Bone marrow (tissue), 2 donors: ENCODE data around the gene TULP3.
A peak's percentile ranks its signal among the peaks of the same experiment; 100 is the strongest.
"Not testable (repeated sequence)": the region's sequence is repeated elsewhere in the genome, so short reads cannot be mapped to it uniquely, and the experiment has no call there.

Experiments
- DNase-seq, 2 donors: peaks; one replicate each; lab custom pipeline; 2025; lab: John Stamatoyannopoulos, UW

Gene TULP3, protein sequence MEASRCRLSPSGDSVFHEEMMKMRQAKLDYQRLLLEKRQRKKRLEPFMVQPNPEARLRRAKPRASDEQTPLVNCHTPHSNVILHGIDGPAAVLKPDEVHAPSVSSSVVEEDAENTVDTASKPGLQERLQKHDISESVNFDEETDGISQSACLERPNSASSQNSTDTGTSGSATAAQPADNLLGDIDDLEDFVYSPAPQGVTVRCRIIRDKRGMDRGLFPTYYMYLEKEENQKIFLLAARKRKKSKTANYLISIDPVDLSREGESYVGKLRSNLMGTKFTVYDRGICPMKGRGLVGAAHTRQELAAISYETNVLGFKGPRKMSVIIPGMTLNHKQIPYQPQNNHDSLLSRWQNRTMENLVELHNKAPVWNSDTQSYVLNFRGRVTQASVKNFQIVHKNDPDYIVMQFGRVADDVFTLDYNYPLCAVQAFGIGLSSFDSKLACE

DNA sequence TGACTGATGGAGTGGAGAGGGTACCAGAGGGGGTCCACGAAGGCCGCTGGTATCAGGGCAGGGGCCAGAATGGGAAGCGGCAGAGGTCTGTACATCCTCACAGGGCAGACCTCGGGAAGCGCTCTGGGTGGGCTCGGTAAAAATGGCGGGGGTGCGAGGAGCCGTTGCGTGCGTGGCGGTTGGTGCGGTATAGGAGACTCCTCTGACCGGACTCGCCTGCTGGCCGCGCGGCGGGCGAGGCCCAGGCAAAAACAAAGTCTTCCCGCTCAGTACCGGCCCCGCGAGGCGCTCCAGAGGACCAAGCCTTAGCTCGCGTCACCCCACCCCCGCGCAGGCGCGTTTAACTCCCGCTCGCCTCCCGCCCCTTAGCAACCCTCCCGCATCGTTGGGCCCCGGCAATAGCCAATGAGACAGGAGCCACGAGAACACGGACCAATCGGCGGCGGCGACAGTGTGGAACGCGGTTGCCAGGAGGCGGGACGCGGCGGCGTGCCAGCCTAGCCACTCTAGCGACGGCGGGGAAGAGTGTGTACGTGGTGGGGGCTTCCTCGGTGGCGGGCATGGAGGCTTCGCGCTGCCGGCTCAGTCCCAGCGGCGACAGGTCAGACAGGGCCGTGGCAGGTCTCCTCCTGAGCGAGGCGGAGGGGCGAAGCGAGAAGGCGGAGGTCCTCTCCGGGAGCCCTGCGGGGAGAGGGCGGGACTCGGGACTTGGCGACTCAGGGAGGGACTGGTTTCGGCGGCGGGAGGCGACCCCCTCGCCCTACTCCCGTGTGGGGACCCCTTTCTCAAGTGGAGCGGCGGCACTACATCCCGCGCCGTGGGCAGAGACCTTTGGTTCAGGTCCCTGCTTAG is at the start of gene TULP3:
TULP3 (plus strand) TSS at position 504 of the 852 bp plus-strand sequence; CDS start at position 561, 57 bp downstream.
- DNase-seq, result peak; percentile 88 to 99

DNA sequence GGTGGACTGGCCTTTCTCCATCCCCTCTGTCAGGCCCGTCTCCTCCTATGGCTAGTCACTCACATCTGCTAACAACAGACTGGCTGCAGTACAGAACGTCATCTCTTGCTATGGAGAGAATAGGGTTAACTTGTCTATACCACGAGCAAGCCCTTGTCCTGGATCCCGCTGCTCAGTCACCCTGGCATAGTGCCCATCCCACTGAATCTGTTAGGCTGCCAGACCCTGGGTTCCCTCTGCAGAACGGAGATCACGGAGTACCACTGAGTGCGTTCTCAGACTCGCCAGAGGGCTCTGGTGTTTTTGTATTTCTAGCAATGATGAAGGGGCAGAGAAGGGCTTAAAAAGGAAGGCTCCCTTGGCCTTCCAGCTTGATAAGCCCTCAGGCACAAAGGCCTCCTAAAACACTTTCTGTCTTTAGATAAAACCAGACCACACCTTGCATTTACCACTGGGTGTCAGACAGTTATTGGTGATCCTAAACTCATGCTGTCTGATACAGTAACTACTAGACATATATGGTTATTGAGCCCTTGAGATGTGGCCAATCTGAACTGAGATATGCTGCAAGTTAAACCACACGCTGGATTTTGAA is 49.5 kb upstream of the TULP3 start:
- DNase-seq, result no peak

GRCh38 chr12:2842948-2843347 is 47.7 kb upstream of the TULP3 start:
- DNase-seq, result no peak

GRCh38 chr12:2844786-2845185 is 45.9 kb upstream of the TULP3 start:
- DNase-seq, result no peak

GRCh38 chr12:2845280-2845679 is 45.4 kb upstream of the TULP3 start:
- DNase-seq, result no peak

DNA sequence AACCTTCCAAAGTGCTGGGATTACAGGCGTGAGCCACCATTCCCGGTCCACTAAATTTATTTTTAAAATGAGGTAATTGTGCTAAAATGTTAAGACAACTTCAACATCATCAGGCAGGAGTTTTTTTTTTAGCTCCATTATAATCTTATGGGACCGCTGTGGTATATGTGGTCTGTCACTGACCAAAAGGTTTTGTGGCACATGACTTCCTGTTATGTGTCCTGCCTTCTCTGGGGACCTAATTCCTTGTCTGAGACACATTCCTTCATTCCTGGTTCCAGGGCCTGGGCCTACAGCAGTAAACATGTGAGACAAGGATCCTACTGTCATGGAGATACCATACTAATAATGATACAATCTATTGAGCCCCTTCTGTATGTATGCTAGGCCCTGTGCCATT is 38.8 kb upstream of the TULP3 start:
- DNase-seq, result no peak

GRCh38 chr12:2853626-2854025 is 37.1 kb upstream of the TULP3 start:
- peak in 1 of 2 donors; percentile 28 for DNase-seq

- DNase-seq, result no peak
Observed at GRCh38 chr12:2854669-2855453, 35.8 kb upstream of the TULP3 start.

DNA sequence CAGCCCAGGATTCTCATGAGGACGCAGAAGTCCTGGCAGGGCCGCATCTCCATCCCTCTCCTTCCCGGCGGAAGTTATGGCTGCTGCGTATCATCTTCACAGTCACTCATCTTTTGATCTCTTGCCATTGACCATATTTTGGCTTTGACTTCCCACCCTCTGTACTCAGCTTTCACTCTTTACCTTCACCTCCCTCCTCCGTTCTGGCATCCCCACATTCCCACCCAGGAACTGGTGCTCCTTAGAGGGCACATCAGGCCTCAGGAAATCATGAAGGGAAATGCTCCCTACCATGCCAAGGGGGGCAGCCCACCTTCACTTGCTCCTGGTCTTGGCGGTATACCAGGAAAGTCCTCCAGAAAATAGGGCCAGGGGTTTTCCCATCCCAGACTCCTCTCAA is 35.1 kb upstream of the TULP3 start:
- no peak for DNase-seq

GRCh38 chr12:2856051-2856450 is 34.6 kb upstream of the TULP3 start:
- no peak for DNase-seq

- DNase-seq, result no peak
Observed at GRCh38 chr12:2857021-2857431, 33.7 kb upstream of the TULP3 start, which contains the start of gene TEX52. TSS of gene TEX52 (minus strand) at chr12:2857039. CDS start at chr12:2857026, 13 bp downstream.

DNA sequence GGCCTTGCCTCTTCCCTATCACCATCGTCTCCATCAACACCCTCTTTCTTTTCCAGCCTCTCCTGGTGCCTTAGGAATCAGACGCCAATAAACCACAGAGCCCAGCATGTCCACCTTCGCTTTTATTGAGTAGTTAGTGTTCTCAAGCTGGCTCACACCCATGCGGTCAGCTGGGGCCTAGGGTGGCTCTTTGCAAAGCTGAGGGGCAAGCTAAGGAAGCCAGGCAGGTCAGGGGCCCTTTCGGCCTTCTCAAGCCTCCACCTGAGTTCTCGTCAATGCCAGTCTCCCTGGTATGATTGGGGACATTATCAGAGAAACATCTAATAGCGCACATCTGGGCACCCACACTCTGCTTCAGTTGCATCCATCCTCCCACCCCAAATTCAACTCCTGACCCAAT is 33.1 kb upstream of the TULP3 start:
- DNase-seq, result no peak

DNA sequence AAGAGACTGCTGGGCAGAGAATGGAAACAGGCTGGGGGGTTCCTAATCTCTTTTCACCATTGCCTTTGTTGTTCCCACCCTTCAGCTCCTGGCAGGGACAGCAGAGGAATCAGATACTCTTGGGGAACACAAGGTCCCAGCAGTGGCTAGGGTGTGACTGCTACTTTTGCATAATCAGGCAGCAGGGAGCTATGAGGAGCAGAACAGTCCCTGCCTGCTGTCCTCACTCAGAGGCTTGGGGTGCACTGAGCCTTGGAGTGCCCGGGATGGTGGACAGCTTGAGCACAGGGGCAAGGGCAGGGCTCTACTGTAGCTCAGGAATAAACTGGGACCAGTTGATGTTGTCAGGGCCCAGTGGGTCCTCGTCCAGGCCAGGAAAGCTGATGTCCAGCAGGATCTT is 32.4 kb upstream of the TULP3 start:
- no peak for DNase-seq

DNA sequence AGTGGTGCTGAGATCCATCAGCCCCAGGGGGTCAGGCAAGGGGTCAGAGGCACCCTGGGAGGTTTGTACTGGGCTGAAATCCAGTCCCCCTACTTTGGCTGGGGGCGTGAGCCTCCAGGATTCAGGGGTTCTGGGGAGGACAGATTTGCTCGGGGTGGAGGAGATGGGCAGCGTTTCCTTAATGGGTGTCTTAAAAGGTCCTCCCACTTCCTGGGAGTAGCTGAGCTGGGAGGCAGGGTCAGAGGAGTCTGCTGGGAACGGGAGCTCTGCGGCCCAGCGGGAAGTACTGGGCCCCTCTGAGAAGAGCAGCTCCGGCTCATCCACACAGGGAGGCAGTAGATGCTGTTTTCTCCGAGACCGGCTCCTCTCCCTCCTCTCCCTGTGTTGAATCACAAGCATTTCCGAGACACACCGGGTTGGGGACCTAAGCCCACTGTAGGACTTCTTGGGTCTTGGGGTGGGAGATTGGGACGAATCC is 31.7 kb upstream of the TULP3 start:
- no peak for DNase-seq

DNA sequence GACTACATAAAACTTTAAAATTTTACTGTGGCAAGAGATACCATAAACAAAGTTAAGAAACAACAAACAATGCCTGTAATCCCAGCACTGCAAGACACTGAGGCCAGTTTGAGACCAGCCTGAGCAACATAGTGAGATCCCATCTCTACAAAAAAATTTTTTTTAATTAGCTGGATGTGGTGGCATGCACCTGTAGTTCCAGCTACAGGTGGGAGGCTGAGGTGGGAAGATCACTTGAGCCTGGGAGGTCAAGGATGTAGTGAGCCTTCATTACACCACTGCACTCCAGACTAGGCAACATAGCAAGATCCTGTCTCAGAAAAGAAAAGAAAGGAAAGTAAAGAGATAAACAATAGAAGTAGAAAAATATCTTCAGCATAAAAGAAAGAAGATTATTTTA is 30.5 kb upstream of the TULP3 start:
- DNase-seq, result no peak

DNA sequence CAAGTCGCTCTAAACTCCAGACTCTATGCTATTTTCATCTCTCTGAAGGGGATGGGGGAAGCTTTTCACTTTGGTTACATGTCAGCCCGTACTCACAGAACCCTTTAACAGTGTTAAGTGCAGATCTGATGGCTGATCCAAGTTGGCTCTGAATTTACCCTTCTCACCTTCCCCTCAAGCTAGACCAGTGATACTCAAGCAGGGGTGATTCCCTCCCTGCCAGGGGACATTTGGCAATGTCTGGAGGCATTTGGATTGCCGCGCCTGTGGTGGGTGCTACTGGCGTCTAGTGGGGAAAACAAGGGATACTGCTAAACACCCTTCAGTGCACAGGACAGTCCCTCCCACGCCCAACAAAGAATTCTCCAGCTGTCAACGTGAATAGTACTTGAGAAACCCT is 27.8 kb upstream of the TULP3 start:
- DNase-seq, result no peak

DNA sequence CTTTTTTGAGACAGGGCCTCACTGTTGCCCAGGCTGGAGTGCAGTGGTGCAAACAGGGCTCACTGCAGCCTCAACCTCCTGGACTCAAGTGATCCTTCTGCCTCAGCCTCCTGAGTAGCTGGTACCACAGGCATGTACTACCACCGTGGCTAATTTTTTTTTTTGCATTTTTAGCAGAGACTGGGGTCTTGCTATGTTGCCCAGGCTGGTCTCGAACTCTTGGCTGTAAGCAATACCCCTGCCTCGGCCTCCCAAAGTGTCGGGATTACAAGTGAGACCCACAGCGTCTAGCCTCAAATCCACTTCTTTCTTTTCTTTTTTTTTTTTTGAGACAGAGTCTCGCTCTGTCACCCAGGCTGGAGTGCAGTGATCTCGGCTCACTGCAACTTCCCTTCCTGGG is 27.3 kb upstream of the TULP3 start:
- not testable (repeated sequence) for DNase-seq

DNA sequence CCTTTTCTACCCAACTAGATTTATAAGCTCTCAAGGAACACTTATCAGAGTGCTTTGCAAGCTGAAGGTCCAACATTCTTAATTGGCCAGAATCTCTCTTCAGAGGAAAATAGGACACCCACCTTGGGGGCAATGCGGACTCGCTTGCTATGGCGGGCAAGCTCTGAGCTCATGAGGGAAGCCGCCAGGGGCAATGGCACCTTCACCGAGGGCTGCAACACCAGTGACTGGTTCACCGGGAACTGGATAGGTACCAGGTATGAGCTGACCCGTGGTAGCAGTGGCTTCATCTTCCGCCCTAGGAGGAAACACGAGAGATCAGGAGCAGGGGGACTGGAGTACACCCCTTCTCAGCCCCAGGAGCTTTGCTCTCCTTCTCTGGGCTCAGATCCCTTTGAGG is 26.5 kb upstream of the TULP3 start:
- no peak for DNase-seq

DNA sequence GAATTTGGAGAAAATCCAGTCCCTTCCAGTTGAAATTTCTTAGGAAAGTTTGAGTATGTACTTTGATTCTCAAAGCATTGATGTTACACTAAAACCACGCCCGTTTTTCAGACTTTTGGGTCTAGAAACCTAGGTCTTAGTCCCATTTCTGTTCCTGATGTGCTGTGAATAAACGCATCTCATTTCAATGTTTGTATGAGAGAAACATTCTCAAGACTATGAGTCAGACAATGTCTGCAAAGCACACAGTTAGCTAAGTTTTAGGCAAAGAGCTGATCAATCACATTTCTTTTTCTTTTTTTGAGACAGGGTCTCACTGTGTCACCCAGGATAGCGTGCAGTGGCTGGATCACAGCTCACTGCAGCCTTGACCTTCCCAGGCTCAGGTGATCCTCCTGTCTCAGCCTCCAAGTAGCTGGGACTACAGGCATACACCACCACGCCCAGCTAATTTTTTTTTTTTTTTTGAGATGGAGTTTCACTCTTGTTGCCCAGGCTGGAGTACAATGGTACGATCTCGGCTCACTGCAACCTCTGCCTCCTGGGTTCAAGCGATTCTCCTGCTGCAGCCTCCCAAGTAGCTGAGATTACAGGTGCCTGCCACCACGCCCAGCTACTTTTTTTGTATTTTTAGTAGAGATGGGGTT is 21.6 kb upstream of the TULP3 start:
- not testable (repeated sequence) for DNase-seq

DNA sequence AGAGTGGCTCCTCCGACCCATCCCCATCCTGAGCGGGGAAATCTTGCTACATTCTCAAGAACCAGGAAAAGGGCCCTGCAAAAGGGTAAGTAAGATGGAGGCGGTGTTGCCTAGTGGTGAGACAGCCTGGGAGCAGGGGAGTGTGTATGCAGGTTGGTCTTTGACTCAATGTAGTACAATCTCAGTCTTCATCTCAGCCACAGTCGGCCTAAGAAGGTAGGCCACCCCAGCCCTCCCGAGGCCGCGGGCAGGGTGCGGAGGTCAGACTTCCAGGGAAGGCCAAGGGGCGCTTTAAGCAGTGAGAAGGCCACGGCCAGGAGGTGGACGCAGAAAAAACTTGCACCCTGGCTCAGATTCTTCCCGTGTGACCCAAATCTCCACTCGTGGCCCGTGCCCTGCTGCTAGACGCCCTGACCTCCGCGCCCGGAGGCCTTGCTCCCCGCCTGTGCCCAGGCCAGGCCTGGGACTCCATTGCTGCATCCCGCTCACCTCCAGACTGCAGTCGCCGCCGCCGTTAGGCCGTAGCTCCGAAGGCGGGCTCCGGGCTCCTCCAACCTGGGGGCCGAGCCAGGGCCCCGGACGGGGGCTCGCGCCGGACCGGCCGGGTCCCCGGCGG is 14.2 kb upstream of the TULP3 start:
- no peak for DNase-seq
